DMS53 (cell line): ENCODE measurements around the gene DARS1.

Experiments
- DNase-seq: peaks from one replicate; lab custom pipeline; 2025; lab: John Stamatoyannopoulos, UW

Gene DARS1

GRCh38 chr2:135985018-135985825 is at the start of gene DARS1:
Gene DARS1, minus strand, starts transcription at chr2:135985626. Its CDS starts 158 bp downstream, at chr2:135985468.
- peak; percentile 86 for DNase-seq

- DNase-seq: no peak
Observed at GRCh38 chr2:136034629-136035028, 49.2 kb upstream of the DARS1 start.

GRCh38 chr2:136032817-136033535 is 47.5 kb upstream of the DARS1 start:
- DNase-seq: no peak

GRCh38 chr2:136032192-136032591 is 46.8 kb upstream of the DARS1 start:
- no peak for DNase-seq

- DNase-seq: no peak
Observed at GRCh38 chr2:136031711-136032110, 46.3 kb upstream of the DARS1 start.

- DNase-seq: no peak
Observed at GRCh38 chr2:136030406-136030805, 45.0 kb upstream of the DARS1 start.

GRCh38 chr2:136029149-136029548 is 43.7 kb upstream of the DARS1 start:
- no peak for DNase-seq

GRCh38 chr2:136028001-136028400 is 42.6 kb upstream of the DARS1 start:
- DNase-seq: no peak

- DNase-seq: no peak
Observed at GRCh38 chr2:136027112-136027511, 41.7 kb upstream of the DARS1 start.

- peak; percentile 82 for DNase-seq
Observed at GRCh38 chr2:136025057-136025973, 39.9 kb upstream of the DARS1 start.

GRCh38 chr2:136024616-136025015 is 39.2 kb upstream of the DARS1 start:
- no peak for DNase-seq

GRCh38 chr2:136024185-136024584 is 38.8 kb upstream of the DARS1 start:
- no peak for DNase-seq

GRCh38 chr2:136023416-136023815 is 38.0 kb upstream of the DARS1 start:
- peak; percentile 36 for DNase-seq

GRCh38 chr2:136022396-136023146 is 37.1 kb upstream of the DARS1 start:
- DNase-seq: no peak

GRCh38 chr2:136021976-136022375 is 36.5 kb upstream of the DARS1 start:
- DNase-seq: no peak

- DNase-seq: no peak
Observed at GRCh38 chr2:136021406-136021805, 36.0 kb upstream of the DARS1 start.

- no peak for DNase-seq
Observed at GRCh38 chr2:136020831-136021230, 35.4 kb upstream of the DARS1 start.

GRCh38 chr2:136019825-136020224 is 34.4 kb upstream of the DARS1 start:
- no peak for DNase-seq

- no peak for DNase-seq
Observed at GRCh38 chr2:136019306-136019705, 33.9 kb upstream of the DARS1 start.

- DNase-seq: no peak
Observed at GRCh38 chr2:136017786-136018185, 32.4 kb upstream of the DARS1 start.

- no peak for DNase-seq
Observed at GRCh38 chr2:136016836-136017235, 31.4 kb upstream of the DARS1 start.

- no peak for DNase-seq
Observed at GRCh38 chr2:136016427-136016826, 31.0 kb upstream of the DARS1 start.
